Measurements from ENCODE around the gene TMEM63B. TPM values are rescaled to one million over a fixed set of nuclear protein-coding genes. Genes with fewer than 3 reads are reported as not detected.
"Not testable (repeated sequence)": the region's sequence is repeated elsewhere in the genome, so short reads cannot be mapped to it uniquely, and the experiment has no call there.

Gene TMEM63B
- total RNA-seq, 2 donors from 2014 or later: 50.9 to 113 TPM

GRCh38 chr6:44178424-44179071 lies 51.2 kb downstream of the TMEM63B start:
- Histone ChIP-seq H3K36me3 (no peaks in the 10 kb centered on the region), H3K9me3 (no peaks in the 10 kb centered on the region), H3K4me1 (replicated peaks) (no peaks in the 10 kb centered on the region), H3K27ac (no peak overlapping the region), H3K27me3 (replicated peaks; ENCODE audit: insufficient read depth) (no peaks in the 10 kb centered on the region), H3K4me3 (no peak overlapping the region)
- intact Hi-C loops (cut with DNase I): loop anchor here (10.0 kb wide), 1 partner anchor 156 kb away; no protein-coding TSS in a partner anchor
- DNase-seq (ENCODE audit: low spot score): no peak
- TF ChIP-seq POLR2A (IDR thresholded peaks at IDR 0.05) (no peak), CTCF (IDR thresholded peaks at IDR 0.05) (no peak), POLR2AphosphoS5 (IDR thresholded peaks at IDR 0.05) (no peak)
- WGBS: 92% methylated on average over 9 of the region's 9 CpGs

- intact Hi-C loops (cut with DNase I): loop anchor here (10.0 kb wide), 1 partner anchor 156 kb away; no protein-coding TSS in a partner anchor
- Histone ChIP-seq H3K4me3 (no peak overlapping the region), H3K27ac (no peak overlapping the region), H3K4me1 (replicated peaks) (no peaks in the 10 kb centered on the region), H3K36me3 (no peaks in the 10 kb centered on the region), H3K27me3 (replicated peaks; ENCODE audit: insufficient read depth) (no peaks in the 10 kb centered on the region), H3K9me3 (no peaks in the 10 kb centered on the region)
- TF ChIP-seq POLR2AphosphoS5 (IDR thresholded peaks at IDR 0.05) (no peak), POLR2A (IDR thresholded peaks at IDR 0.05) (no peak), CTCF (IDR thresholded peaks at IDR 0.05) (no peak)
- no peak for DNase-seq (ENCODE audit: low spot score)
- 51% methylated on average over 4 of the region's 4 CpGs for WGBS
Measured at GRCh38 chr6:44179072-44179536, 51.8 kb downstream of the TMEM63B start.

GRCh38 chr6:44179648-44180047 lies 52.3 kb downstream of the TMEM63B start:
- intact Hi-C loops (cut with DNase I): loop anchor here (10.0 kb wide), 1 partner anchor 155 kb away; no protein-coding TSS in a partner anchor
- no peak for TF ChIP-seq POLR2A (IDR thresholded peaks at IDR 0.05)
- no peak for TF ChIP-seq CTCF (IDR thresholded peaks at IDR 0.05)
- TF ChIP-seq POLR2AphosphoS5 (IDR thresholded peaks at IDR 0.05): no peak
- Histone ChIP-seq H3K27me3 (replicated peaks; ENCODE audit: insufficient read depth) (no peaks in the 10 kb centered on the region), H3K4me1 (replicated peaks) (no peaks in the 10 kb centered on the region), H3K9me3 (no peaks in the 10 kb centered on the region), H3K36me3 (no peaks in the 10 kb centered on the region), H3K27ac (no peak overlapping the region), H3K4me3 (no peak overlapping the region)
- no peak for DNase-seq (ENCODE audit: low spot score)
- 91% methylated on average over 7 of the region's 7 CpGs for WGBS

- 82% methylated on average over 4 of the region's 4 CpGs for WGBS
- no peak for DNase-seq (ENCODE audit: low spot score)
- intact Hi-C loops (cut with DNase I): no loop called here
- H3K9me3 ChIP-seq: no peaks in the 10 kb centered on the region
- no peak overlapping the region for H3K27ac ChIP-seq
- H3K27me3 ChIP-seq (replicated peaks; ENCODE audit: insufficient read depth): no peaks in the 10 kb centered on the region
- no peak overlapping the region for H3K4me3 ChIP-seq
- H3K36me3 ChIP-seq: no peaks in the 10 kb centered on the region
- no peak for TF ChIP-seq POLR2A (IDR thresholded peaks at IDR 0.05)
- no peak for TF ChIP-seq CTCF (IDR thresholded peaks at IDR 0.05)
- no peak for TF ChIP-seq POLR2AphosphoS5 (IDR thresholded peaks at IDR 0.05)
- no peaks in the 10 kb centered on the region for H3K4me1 ChIP-seq (replicated peaks)
Measured at GRCh38 chr6:44180406-44180805, 53.1 kb downstream of the TMEM63B start.

- Histone ChIP-seq H3K36me3 (no peaks in the 10 kb centered on the region), H3K9me3 (no peaks in the 10 kb centered on the region), H3K4me1 (replicated peaks) (no peaks in the 10 kb centered on the region), H3K27ac (no peak overlapping the region), H3K4me3 (no peak overlapping the region), H3K27me3 (replicated peaks; ENCODE audit: insufficient read depth) (no peaks in the 10 kb centered on the region)
- DNase-seq (ENCODE audit: low spot score): no peak
- 85% methylated on average over 4 of the region's 4 CpGs for WGBS
- intact Hi-C loops (cut with DNase I): no loop called here
- TF ChIP-seq POLR2AphosphoS5 (IDR thresholded peaks at IDR 0.05): no peak
- TF ChIP-seq POLR2A (IDR thresholded peaks at IDR 0.05): no peak
- no peak for TF ChIP-seq CTCF (IDR thresholded peaks at IDR 0.05)
Measured at GRCh38 chr6:44180886-44181285, 53.5 kb downstream of the TMEM63B start.

- H3K4me1 ChIP-seq (replicated peaks); H3K36me3 ChIP-seq; intact Hi-C loops (cut with DNase I); H3K4me3 ChIP-seq; DNase-seq (ENCODE audit: low spot score); H3K27me3 ChIP-seq (replicated peaks; ENCODE audit: insufficient read depth); H3K9me3 ChIP-seq; H3K27ac ChIP-seq: not testable (repeated sequence)
Measured at GRCh38 chr6:44181784-44182183, 54.4 kb downstream of the TMEM63B start.

Data from prostate gland (tissue), 2 donors.